Glomerular visceral epithelial cell (primary cell): ENCODE results near the gene INF2.
"Not testable (repeated sequence)": the region's sequence is repeated elsewhere in the genome, so short reads cannot be mapped to it uniquely, and the experiment has no call there.

ENCODE experiments used
- DNase-seq: peaks from one replicate; pipeline ENCODE4 v3.0.0-alpha.2; 2016; ENCODE audit errors: extremely low spot score

Gene INF2

GRCh38 chr14:104734991-104735779 lies 45.8 kb downstream of the INF2 start:
- no peak for DNase-seq

- no peak for DNase-seq
These were observed 46.6 kb downstream of the INF2 start for GRCh38 chr14:104735830-104736642.

GRCh38 chr14:104738375-104739019 lies 49.1 kb downstream of the INF2 start:
- no peak for DNase-seq

GRCh38 chr14:104739026-104739425 lies 49.6 kb downstream of the INF2 start:
- DNase-seq, result no peak

- no peak for DNase-seq
These were observed 50.4 kb downstream of the INF2 start for GRCh38 chr14:104739546-104740516.

- DNase-seq, result no peak
These were observed 51.8 kb downstream of the INF2 start for GRCh38 chr14:104741108-104741802.

GRCh38 chr14:104741803-104742251 lies 52.4 kb downstream of the INF2 start:
- DNase-seq, result no peak

- no peak for DNase-seq
These were observed 53.4 kb downstream of the INF2 start for GRCh38 chr14:104742586-104743455.

- DNase-seq, result no peak
These were observed 54.3 kb downstream of the INF2 start for GRCh38 chr14:104743461-104744380.

- no peak for DNase-seq
These were observed 55.1 kb downstream of the INF2 start for GRCh38 chr14:104744484-104744883.

- no peak for DNase-seq
These were observed 56.0 kb downstream of the INF2 start for GRCh38 chr14:104745431-104745830.

- DNase-seq, result no peak
These were observed 56.7 kb downstream of the INF2 start for GRCh38 chr14:104746071-104746545.

GRCh38 chr14:104746934-104747481 lies 57.6 kb downstream of the INF2 start:
- no peak for DNase-seq

- DNase-seq, result no peak
These were observed 58.5 kb downstream of the INF2 start for GRCh38 chr14:104747876-104748275.

GRCh38 chr14:104749111-104749649 lies 59.8 kb downstream of the INF2 start:
- peak; percentile 46 for DNase-seq

- no peak for DNase-seq
These were observed 60.8 kb downstream of the INF2 start for GRCh38 chr14:104750056-104750752.

- not testable (repeated sequence) for DNase-seq
These were observed 61.3 kb downstream of the INF2 start for GRCh38 chr14:104750753-104751057.
